GM12864 (cell line): ENCODE measurements around the gene CTXND1.

Source experiments
- DNase-seq: peaks from one replicate; pipeline ENCODE4 v3.0.0-alpha.2; 2011; ENCODE audit warnings: low read depth
- H3K4me3 ChIP-seq: 2 replicates; pipeline ENCODE4 v1.5.1; 2011; ENCODE audit warnings: mild to moderate bottlenecking, low read depth, low read length, control low read depth
- TF ChIP-seq, protein P1 (sequence below): IDR thresholded peaks from 2 replicates; pipeline ENCODE4 v1.5.1; 2011; ENCODE audit warnings: low read depth, mild to moderate bottlenecking, moderate library complexity, low read length, control low read depth, inconsistent platforms; ENCODE audit errors: missing control alignments

CTXND1 gene

DNA sequence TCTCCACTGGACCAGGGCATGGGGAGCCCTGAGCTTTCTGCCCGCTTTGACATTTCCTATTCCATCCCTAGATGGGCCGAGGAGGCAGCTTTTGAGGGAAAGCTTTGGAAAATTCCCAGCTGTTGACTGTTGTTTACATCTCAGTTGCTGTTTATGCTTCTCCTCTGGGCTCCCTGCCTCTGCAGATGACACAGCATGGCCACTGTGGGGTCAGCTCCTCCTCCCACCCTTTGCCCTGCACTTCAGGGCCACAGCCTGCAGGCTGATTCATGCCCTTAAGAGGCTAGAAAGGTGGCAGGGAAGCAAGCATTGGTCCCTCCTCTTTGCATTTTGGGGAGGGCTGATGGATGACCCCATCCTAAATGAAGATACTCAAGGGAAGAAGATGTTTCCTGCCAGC lies 8.5 kb upstream of the CTXND1 start:
- no peak for DNase-seq
- no peak overlapping the region for H3K4me3 ChIP-seq
- TF ChIP-seq, protein P1, sequence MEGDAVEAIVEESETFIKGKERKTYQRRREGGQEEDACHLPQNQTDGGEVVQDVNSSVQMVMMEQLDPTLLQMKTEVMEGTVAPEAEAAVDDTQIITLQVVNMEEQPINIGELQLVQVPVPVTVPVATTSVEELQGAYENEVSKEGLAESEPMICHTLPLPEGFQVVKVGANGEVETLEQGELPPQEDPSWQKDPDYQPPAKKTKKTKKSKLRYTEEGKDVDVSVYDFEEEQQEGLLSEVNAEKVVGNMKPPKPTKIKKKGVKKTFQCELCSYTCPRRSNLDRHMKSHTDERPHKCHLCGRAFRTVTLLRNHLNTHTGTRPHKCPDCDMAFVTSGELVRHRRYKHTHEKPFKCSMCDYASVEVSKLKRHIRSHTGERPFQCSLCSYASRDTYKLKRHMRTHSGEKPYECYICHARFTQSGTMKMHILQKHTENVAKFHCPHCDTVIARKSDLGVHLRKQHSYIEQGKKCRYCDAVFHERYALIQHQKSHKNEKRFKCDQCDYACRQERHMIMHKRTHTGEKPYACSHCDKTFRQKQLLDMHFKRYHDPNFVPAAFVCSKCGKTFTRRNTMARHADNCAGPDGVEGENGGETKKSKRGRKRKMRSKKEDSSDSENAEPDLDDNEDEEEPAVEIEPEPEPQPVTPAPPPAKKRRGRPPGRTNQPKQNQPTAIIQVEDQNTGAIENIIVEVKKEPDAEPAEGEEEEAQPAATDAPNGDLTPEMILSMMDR, result no peak

DNA sequence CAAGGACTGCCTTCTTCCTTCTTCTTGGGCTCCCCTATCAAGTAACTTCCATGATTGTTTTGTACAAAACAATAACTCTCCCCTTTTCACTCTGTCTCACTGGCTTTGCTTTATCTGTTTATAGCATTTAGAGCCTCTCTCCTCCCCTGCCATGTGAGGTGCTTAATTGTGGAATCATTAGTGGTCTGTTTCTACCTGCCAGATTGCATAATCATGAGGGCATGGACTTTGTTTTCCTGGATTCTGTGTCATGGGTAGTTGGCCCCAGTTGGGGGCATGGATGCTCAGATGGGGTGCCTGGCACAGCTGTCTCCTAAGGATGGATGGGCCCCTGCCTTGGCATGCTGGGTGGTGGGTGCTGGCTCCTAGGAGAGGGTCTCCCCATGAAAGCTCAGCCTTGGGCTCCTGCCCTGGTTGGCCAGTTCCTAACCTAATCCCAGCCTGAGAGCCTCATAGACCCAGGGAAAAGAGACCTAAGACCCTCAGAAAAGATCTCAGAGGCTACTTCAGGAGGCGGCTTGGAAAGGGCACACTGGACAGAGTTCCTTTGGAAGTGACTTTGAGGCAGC lies 8.0 kb upstream of the CTXND1 start:
- no peak for DNase-seq
- no peak overlapping the region for H3K4me3 ChIP-seq
- TF ChIP-seq, protein P1, result no peak

DNA sequence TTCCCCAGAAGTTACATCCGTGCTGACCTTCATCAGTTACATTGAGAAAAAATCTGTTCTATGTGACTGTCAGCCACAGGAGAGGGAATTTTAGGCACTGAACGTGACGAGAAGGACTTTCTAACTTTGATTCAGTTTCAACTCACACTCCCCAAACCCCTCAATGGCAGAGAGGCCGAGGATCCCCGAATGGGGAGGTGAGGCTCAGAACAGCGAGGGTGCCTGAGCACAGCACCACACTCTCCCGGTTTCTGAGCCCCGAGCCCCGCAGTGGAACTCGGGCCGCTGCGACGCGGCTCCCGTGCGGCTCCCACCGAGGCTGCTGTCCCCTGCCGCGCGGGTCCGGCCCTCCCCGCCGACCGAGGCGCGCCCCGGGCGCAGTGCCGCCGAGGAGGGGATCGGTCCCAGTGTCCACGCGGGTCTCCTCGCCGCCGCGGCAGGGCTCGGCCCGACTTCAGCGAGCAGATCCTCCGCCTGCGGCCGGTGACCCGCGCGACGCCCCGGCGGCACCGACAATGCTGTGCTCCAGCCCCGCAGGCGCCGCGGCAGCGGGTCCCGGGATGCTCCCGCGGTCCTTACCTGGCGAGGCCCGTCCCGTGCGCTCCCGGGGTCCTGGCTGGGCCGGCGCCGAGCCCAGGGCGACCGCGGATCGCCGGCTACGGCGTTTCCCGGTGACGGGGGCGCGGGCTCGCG lies 439 bp downstream of the CTXND1 start:
- DNase-seq, result no peak
- H3K4me3 ChIP-seq, result no peak overlapping the region
- TF ChIP-seq, protein P1, result no peak

DNA sequence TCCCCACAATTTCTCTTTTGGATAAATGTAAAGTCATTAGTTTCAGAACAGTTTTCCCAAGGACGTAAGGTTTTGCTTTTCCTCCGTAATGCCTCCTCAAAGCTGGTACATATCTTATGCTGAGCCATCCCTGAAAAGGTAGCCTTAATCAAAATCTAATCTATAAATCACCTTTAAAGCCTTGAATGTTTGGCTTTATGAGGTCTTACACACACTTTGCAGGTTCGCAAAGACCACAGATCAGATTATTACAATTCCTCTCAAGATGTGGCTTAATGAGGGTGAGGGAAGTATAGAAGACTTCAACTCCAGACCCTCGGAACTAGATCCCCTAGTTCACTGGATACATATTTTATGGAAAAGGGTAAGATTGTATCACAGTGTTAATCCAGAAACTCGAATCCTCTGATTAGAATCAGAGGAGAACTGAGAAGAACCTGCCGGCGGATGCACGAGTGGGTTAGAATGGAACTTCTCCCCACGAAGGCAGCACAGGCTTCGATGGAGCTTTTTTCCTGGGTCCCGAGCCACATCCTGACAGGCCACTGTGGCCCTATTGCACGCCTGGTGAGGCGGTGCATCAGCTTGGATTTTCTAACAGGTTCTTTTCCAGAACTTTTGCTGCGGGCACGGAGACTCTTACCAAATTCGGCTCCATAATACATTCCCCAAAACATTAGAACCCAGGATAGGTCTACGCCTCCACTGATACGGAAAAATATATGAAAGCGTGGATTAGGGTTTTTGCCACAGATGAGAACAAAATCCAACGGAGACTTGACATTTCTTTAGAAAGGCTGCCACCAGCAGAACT lies 1.2 kb downstream of the CTXND1 start:
- TF ChIP-seq, protein P1, result no peak
- no peak for DNase-seq
- H3K4me3 ChIP-seq, result no peak overlapping the region

DNA sequence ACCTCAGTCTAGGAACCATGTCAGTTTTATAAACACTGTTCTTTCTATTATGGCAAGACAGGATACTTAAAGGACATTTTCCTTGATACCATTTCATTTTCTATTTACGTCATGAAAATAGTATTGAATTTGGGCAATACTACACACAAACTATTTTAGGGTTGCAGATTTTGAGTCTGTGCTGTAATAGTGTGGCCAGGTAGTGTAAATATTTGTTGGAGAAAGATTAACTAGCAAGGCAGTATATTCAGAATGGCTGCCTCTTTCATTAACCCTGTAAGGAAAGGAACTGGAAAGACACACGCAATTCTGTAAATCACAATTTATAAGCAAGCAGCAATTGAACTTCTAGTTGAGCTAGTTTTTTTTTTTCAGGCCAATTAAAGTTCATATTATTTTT lies 2.0 kb downstream of the CTXND1 start:
- TF ChIP-seq, protein P1, result no peak
- no peak overlapping the region for H3K4me3 ChIP-seq
- DNase-seq, result no peak

DNA sequence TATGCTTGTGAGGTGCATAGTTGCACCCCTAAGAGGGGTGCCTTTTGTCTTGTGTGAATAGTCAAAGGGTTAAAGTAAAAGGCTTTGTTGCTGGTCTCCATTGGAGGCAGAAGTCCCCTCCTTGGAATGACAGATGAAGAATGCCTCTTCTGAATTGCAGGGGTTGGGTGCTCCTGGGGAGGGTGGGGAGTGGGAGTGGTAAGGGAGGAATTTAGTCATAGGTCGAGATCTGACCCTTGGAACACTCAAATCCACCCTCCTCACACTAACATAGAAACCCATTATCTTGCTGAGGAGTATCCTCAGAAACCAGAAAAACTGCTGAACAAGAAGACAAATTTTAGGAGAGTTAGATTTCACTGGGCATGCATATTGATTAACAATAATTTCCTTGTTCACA lies 4.7 kb downstream of the CTXND1 start:
- TF ChIP-seq, protein P1, result no peak
- DNase-seq, result no peak
- H3K4me3 ChIP-seq, result no peak overlapping the region
